H9 (cell line): Measurements from ENCODE around the gene ZNF653. TPM values are rescaled to one million over a fixed set of nuclear protein-coding genes. Genes with fewer than 3 reads are reported as not detected.

Experiments used
- DNase-seq: peaks from one replicate; pipeline ENCODE4 v3.0.0-alpha.2; 2017
- H2AFZ ChIP-seq: one replicate; pipeline ENCODE4 v1.6.1; 2013; ENCODE audit warnings: mild to moderate bottlenecking, low read length, control low read depth, moderate library complexity
- H2AK5ac ChIP-seq: 2 replicates; pipeline ENCODE4 v1.6.1; 2013; ENCODE audit warnings: low read length, control low read depth, mixed read lengths; ENCODE audit not compliant: insufficient read length
- H2BK120ac ChIP-seq: one replicate; pipeline ENCODE4 v1.6.1; 2013; ENCODE audit warnings: low read depth, mild to moderate bottlenecking, low read length, control low read depth, inconsistent platforms; ENCODE audit not compliant: poor library complexity, severe bottlenecking
- H2BK12ac ChIP-seq: 2 replicates; pipeline ENCODE4 v1.6.1; 2013; ENCODE audit warnings: low read length, control low read depth, mixed read lengths, low read depth; ENCODE audit not compliant: insufficient read length
- H2BK15ac ChIP-seq: 2 replicates; pipeline ENCODE4 v1.6.1; 2013; ENCODE audit warnings: low read depth, low read length, control low read depth
- H2BK20ac ChIP-seq: one replicate; pipeline ENCODE4 v1.6.1; 2013; ENCODE audit warnings: low read depth, mild to moderate bottlenecking, low read length, control low read depth, inconsistent platforms; ENCODE audit not compliant: poor library complexity, severe bottlenecking
- H2BK5ac ChIP-seq: 2 replicates; pipeline ENCODE4 v1.6.1; 2013; ENCODE audit warnings: low read length, control low read depth, mixed read lengths; ENCODE audit not compliant: insufficient read length
- H3K14ac ChIP-seq: 2 replicates; pipeline ENCODE4 v1.6.1; 2013; ENCODE audit warnings: low read length, control low read depth; ENCODE audit not compliant: insufficient read depth
- H3K18ac ChIP-seq: 2 replicates; pipeline ENCODE4 v1.6.1; 2013; ENCODE audit warnings: low read depth, mild to moderate bottlenecking, mixed read lengths, low read length, control low read depth; ENCODE audit not compliant: insufficient read length
- H3K23ac ChIP-seq: 2 replicates; pipeline ENCODE4 v1.6.1; 2013; ENCODE audit warnings: low read length, control low read depth, mixed read lengths, low read depth; ENCODE audit not compliant: insufficient read length
- H3K23me2 ChIP-seq: 2 replicates; pipeline ENCODE4 v1.6.1; 2013; ENCODE audit warnings: low read depth, mild to moderate bottlenecking, mixed read lengths, low read length, control low read depth; ENCODE audit not compliant: insufficient read length, poor library complexity, severe bottlenecking
- H3K27ac ChIP-seq: 2 replicates; pipeline ENCODE4 v1.5.1; 2013; ENCODE audit warnings: low read length, control low read depth, mixed read lengths, low read depth; ENCODE audit not compliant: insufficient read length
- H3K27me3 ChIP-seq: 2 replicates; pipeline ENCODE4 v1.6.1; 2013; ENCODE audit warnings: low read length, control low read depth, inconsistent platforms; ENCODE audit not compliant: insufficient read depth
- H3K4ac ChIP-seq: 2 replicates; pipeline ENCODE4 v1.6.1; 2013; ENCODE audit warnings: low read depth, mild to moderate bottlenecking, control low read depth, inconsistent platforms, low read length, moderate library complexity
- H3K4me1 ChIP-seq: 2 replicates; pipeline ENCODE4 v1.6.1; 2013; ENCODE audit warnings: low read length, control low read depth, inconsistent platforms; ENCODE audit not compliant: insufficient read depth
- H3K4me2 ChIP-seq: 2 replicates; pipeline ENCODE4 v1.6.1; 2013; ENCODE audit warnings: low read length, control low read depth, mixed read lengths; ENCODE audit not compliant: insufficient read length, insufficient read depth
- H3K56ac ChIP-seq: 2 replicates; pipeline ENCODE4 v1.6.1; 2013; ENCODE audit warnings: low read depth, mild to moderate bottlenecking, mixed read lengths, low read length, control low read depth; ENCODE audit not compliant: insufficient read length
- H3K79me1 ChIP-seq: 2 replicates; pipeline ENCODE4 v1.6.1; 2013; ENCODE audit warnings: low read depth, mild to moderate bottlenecking, moderate library complexity, low read length, control low read depth, inconsistent platforms; ENCODE audit not compliant: insufficient read depth, poor library complexity, severe bottlenecking
- H3K79me2 ChIP-seq: 2 replicates; pipeline ENCODE4 v1.6.1; 2013; ENCODE audit warnings: low read length, control low read depth, inconsistent platforms; ENCODE audit not compliant: insufficient read depth
- H3K9ac ChIP-seq: 2 replicates; pipeline ENCODE4 v1.6.1; 2013; ENCODE audit warnings: low read length, control low read depth, mixed read lengths; ENCODE audit not compliant: insufficient read length; ENCODE audit errors: extremely low read depth
- H3K9me3 ChIP-seq: one replicate; pipeline ENCODE4 v1.6.1; 2013; ENCODE audit warnings: low read depth, low read length, inconsistent platforms; ENCODE audit not compliant: control insufficient read depth
- H3T11ph ChIP-seq: one replicate; pipeline ENCODE4 v1.6.1; 2013; ENCODE audit warnings: mild to moderate bottlenecking, low read length, control low read depth, inconsistent platforms
- H4K20me1 ChIP-seq: one replicate; pipeline ENCODE4 v1.6.1; 2013; ENCODE audit not compliant: control insufficient read depth, insufficient read length, insufficient read depth
- H4K5ac ChIP-seq: 2 replicates; pipeline ENCODE4 v1.6.1; 2013; ENCODE audit warnings: low read depth, mild to moderate bottlenecking, mixed read lengths, low read length, control low read depth; ENCODE audit not compliant: insufficient read length
- H4K8ac ChIP-seq: replicated peaks from 2 replicates; pipeline ENCODE4 v1.6.1; 2013; ENCODE audit warnings: low read length, control low read depth, mixed read lengths, low read depth; ENCODE audit not compliant: insufficient read length
- H4K91ac ChIP-seq: 2 replicates; pipeline ENCODE4 v1.6.1; 2013; ENCODE audit warnings: low read depth, mild to moderate bottlenecking, moderate library complexity, mixed read lengths, low read length, control low read depth; ENCODE audit not compliant: insufficient read length
- H3K27ac Mint-ChIP-seq, 3 experiments: 2 replicates in 2 of 3; 3 replicates in 1 of 3; pipeline ENCODE4 v1.8.0; 2020 to 2021; ENCODE audit warnings: mixed read lengths in 3 of 3, mild to moderate bottlenecking in 1 of 3, moderate library complexity in 1 of 3
- H3K27me3 Mint-ChIP-seq: 2 replicates; pipeline ENCODE4 v1.8.0; 2021; ENCODE audit warnings: low read depth, mild to moderate bottlenecking, moderate library complexity, mixed read lengths
- H3K36me3 Mint-ChIP-seq, 3 experiments: 2 replicates in 2 of 3; 3 replicates in 1 of 3; pipeline ENCODE4 v1.8.0; 2020 to 2021; ENCODE audit warnings: low read depth in 3 of 3, mixed read lengths in 3 of 3; ENCODE audit not compliant: insufficient read depth in 1 of 3
- H3K4me1 Mint-ChIP-seq, 2 experiments: 2 replicates each; pipeline ENCODE4 v1.8.0; 2020; ENCODE audit warnings: mixed read lengths in 2 of 2
- H3K4me3 Mint-ChIP-seq, 2 experiments: 2 replicates in 1 of 2; 3 replicates in 1 of 2; pipeline ENCODE4 v1.8.0; 2020 to 2021; ENCODE audit warnings: mild to moderate bottlenecking in 2 of 2, mixed read lengths in 2 of 2, moderate library complexity in 1 of 2
- H3K9me3 Mint-ChIP-seq, 2 experiments: 2 replicates in 1 of 2; 3 replicates in 1 of 2; pipeline ENCODE4 v1.8.0; 2020; ENCODE audit warnings: mild to moderate bottlenecking in 2 of 2, mixed read lengths in 2 of 2, moderate library complexity in 1 of 2
- CTCF ChIP-seq: fragments of 200-600 bp; sonication (generic); conservative IDR thresholded peaks from 3 replicates; pipeline ENCODE4 v1.8.0; 2021; ENCODE audit warnings: antibody characterized with exemption, mild to moderate bottlenecking
- WGBS: extraction: QIAGEN DNeasy Blood & Tissue Kit; methylation state at CpG from one replicate; pipeline ENCODE4 v1.1.7; 2013; ENCODE audit warnings: missing lambda C conversion rate, low lambda C conversion rate, mixed read lengths; ENCODE audit not compliant: insufficient read length; ENCODE audit errors: extremely low coverage; 5-methylcytosine and 5-hydroxymethylcytosine counted together
- total RNA-seq: library from RNA; stranded (reverse); gene quantifications from 2 replicates; pipeline ENCODE4 v1.2.1, GENCODE V29; 2021

Gene ZNF653
- total RNA-seq, 1 experiment from 2014 or later, result 11.6 TPM

GRCh38 chr19:11499890-11500420, 5.7 kb downstream of the ZNF653 start:
- Histone ChIP-seq H4K20me1 (no peaks in the 10 kb centered on the region), H2BK15ac (no peak overlapping the region), H2BK120ac (no peak overlapping the region), H3K79me2 (no peaks in the 10 kb centered on the region), H3K27me3 (no peaks in the 10 kb centered on the region), H3K79me1 (no peaks in the 10 kb centered on the region), H3T11ph (no peak overlapping the region), H2AFZ (no peak overlapping the region), H2BK12ac (no peak overlapping the region), H3K27ac (no peak overlapping the region), H2BK20ac (no peak overlapping the region), H3K14ac (no peak overlapping the region), H3K4me1 (no peaks in the 10 kb centered on the region), H2BK5ac (no peak overlapping the region), H3K23ac (no peak overlapping the region), H3K23me2 (peaks cover 3% of the 10 kb centered on the region), H2AK5ac (no peak overlapping the region), H4K5ac (no peak overlapping the region), H3K18ac (no peak overlapping the region), H4K8ac (no peak overlapping the region), H3K56ac (no peak overlapping the region), H3K4ac (no peak overlapping the region), H3K4me2 (no peak overlapping the region), H3K9ac (no peak overlapping the region), H4K91ac (no peak overlapping the region), H3K9me3 (no peaks in the 10 kb centered on the region)
- Mint-ChIP-seq H3K4me1 (peaks cover 7% of the 10 kb centered on the region in 2 experiments), H3K27me3 (no peaks in the 10 kb centered on the region), H3K9me3 (no peaks in the 10 kb centered on the region), H3K4me3 (no peak overlapping the region), H3K36me3 (peaks cover 0 to 8% (median 4%) of the 10 kb centered on the region in 3 experiments; a peak in 3 of 7 replicates), H3K27ac (peak overlapping the region in 1 of 3 experiments; percentile 7; a peak in 2 of 7 replicates)
- no peak for TF ChIP-seq CTCF
- WGBS, result no CpG with 5 or more reads among the region's 7 CpGs
- DNase-seq, result no peak
